CD4-positive, alpha-beta T cell treated with Interleukin-1 beta for 1 hour (primary cell): ENCODE data around the gene DPYD.

Experiments
- DNase-seq, 2 donors: peaks; one replicate each; pipeline ENCODE4 v3.0.0-alpha.2; 2020 to 2022

Gene DPYD

DNA sequence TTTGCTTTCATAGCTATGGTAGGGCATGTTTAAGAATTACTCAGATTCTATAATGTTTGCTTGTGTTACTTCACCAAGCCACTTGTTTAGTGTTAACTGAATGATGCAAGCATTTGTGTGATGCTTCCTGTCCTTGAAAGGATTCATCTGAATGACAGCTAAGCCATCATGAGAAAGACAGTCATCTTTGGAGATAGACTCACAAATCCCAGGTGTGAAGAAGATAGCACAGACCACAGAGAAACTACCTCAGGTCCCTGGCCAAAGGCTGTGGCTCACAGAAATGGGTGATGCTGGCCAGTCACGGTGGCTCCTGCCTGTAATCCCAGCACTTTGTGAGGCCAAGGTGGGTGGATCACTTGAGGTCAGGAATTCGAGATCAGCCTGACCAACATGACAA, 321.4 kb downstream of the DPYD start:
- no peak for DNase-seq

DNA sequence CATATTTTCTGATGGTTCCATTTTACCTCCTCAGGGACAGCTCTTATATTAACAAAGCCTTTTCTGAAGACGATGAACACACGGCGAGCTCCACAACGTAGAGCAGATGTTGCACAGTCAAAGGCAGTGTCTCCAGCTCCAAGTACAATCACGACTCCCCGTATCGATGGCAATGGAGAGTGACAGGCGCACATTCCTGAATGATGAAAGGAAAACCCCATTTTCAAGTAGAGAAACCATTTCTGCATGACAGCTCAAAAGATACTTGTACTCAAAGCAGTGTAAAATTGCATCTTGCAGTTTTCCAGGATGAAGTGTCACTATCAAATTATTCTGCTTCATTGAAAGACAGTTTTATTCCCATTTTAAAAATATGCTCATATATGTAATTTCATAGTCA, 327.6 kb downstream of the DPYD start:
- DNase-seq, result no peak

DNA sequence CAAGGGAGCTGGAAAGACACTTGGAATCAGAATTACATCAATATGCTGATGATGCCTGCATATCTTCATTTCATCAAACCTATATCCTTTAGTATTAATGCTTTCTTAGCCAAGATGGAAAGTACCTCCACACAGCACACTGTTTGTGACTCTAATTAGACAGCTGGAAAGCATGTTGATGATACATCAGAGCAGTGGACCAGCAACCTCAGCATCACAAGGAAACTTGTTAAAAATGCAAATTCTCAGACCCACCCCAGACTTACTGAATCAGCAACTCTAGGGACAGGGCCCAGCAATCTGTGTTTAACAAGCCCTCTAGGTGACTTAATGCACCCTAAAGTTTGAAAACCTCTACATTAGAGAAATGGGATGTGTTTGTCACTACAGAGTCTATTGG, 332.1 kb downstream of the DPYD start:
- DNase-seq, result no peak

DNA sequence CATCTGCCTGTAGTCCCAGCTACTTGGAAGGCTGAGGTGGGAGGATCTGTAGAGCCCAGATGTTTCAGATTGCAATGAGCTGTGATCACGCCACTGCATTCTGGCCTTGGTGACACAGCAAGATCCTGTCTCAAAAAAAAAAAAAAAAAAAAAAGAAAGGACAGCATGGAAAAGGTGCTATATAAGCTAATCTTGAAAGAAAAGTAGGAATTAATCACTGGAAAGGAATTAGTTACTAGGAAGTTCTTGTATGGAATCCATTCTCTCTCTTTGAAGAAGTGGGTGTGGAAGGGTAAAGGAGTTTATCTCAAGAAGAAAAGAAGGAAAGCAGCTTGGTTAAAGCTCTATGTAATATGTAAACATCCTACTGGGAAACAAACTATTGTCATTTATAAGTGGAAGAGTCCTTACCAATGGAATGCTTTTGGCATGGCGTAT, 339.2 kb downstream of the DPYD start:
- no peak for DNase-seq

DNA sequence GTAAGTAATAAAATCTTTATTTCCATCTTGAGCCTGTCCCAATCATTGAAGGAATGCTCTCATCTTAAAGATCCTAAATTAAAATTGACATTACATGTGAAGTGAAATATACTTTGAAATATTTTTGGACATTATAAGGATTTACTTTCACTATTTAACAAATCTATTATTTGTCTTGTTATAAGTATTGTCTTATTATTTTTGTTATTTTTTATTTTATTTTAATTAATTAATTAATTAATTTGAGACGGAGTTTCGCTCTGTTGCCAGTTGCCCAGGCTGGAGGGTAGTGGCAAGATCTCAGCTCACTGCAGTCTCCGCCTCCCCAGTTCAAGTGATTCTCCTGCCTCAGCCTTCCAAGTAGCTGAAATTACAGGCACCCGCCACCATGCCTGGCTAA, 343.2 kb downstream of the DPYD start:
- no peak for DNase-seq

DNA sequence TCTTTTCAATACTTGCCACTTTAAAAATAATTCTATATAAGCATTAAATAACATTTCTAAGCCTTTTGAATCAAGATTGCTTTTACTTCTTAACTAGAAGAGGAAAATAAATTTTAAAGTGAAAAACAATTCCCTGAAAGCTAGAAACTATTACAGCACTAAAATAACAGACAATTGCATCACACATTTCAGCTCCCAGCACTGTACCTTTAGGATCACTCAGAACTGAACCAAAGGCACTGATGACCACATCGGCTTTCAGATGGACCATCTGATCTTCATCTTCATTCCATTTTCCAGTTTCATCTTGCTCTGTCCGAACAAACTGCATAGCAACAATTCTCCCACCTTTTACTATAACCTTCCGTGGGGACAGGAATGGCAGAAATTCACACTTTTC, 347.3 kb downstream of the DPYD start:
- DNase-seq, result no peak

DNA sequence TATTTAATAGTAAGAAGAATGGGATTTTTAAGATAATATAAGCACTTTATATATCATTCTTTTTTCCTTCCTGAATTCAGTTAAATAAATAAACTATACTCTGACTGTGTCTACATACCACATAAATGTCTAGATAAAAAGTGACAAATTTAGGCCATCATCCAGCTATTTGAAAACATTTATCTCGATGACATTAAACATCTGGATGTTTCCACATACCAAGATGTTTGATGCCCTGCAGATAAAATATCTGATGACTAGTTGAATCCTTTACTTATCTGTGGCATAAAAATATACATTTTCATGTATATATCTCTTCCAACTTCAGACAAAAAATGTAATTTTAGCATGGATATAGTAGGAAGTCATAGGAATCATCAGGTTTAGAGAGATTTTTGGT, 348.3 kb downstream of the DPYD start:
- no peak for DNase-seq

DNA sequence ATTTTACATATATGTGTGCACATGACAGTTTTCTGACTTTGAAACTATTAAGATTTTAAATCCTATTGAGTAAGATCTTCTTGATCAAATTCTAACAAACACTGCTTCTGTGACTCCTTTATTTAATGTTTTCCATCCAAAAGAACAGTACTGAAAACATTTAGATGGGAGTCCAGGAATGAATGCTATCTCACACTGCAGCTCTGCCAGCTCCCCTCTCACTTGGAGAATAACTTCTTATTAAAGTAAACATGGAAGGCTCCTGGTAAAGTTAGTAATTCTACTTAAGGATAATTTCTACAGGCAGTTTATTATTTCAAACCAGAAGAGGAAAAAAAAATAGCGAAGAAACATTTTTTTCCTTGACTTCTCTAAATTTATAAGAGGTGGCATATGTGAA, 349.1 kb downstream of the DPYD start:
- DNase-seq, result no peak

DNA sequence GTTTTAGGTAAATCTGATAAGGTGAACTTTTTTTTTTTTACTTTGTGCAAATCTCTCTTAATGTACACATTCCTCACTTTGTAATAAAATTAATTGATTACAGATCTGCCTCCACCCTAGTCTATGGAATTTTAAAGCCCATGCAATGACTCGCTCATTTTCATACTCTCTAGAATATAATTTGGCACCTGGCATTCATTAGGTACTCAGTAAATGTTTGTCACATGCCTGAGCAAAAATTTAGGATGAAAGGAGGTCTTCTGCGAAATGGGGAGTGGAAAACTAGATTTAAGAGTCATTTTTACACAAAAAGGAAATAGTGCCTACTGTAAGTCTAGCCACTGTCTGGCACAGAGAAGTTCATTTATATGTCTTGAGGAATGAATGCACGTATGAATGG, 350.1 kb downstream of the DPYD start:
- no peak for DNase-seq

DNA sequence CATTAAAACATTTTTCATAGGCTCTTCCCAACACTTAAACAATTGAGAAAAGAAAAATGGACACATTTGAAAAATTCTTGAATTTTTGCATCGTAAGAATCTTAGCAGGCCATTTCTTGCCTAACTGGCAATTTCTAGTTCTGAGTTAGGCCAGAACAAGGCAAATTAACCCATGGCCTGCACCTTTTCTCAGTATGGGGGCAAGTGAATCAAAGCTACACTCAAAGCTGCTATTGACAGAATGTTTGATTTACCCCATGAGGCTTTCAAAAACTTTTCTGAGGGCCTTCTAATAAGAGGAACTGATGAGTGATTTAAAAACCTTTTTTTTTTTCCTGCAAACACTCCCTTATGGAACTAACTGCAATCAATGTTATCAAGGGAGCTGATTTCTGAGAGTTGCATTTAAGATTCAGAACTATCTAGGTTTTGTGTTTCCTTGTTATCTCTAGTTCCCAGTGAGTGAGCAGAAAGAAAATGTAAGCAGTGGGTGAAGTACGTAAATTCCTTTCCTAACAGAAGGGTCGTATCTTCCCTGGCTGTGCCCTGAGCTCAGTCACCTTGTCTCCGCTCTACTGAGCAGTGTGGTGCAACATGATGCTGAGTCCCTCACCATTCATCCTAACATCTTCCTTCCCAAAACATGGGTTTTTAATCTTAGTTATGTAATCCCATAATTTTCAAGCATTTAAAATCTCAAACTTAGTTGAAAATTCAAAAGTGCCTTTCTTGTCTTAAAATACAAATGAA, 353.7 kb downstream of the DPYD start:
- no peak for DNase-seq

DNA sequence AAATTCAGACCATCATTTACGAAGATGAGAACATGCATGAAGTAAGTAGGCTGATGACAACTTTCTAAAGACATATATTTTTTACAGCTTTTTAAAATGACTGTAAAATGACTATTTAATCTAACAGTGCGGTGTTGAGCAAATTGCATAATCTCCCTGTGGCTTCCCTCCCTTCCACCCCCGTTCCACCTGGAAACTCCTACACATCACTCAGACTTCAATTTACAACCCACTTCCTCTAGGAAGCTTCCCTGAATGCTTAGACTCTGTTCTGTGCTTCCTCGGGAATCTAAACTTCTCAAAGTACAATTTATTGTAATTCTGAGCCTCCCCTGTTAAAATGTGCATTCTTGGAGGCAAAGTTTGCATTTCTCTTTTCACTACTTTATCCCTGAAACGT, 354.9 kb downstream of the DPYD start:
- no peak for DNase-seq

DNA sequence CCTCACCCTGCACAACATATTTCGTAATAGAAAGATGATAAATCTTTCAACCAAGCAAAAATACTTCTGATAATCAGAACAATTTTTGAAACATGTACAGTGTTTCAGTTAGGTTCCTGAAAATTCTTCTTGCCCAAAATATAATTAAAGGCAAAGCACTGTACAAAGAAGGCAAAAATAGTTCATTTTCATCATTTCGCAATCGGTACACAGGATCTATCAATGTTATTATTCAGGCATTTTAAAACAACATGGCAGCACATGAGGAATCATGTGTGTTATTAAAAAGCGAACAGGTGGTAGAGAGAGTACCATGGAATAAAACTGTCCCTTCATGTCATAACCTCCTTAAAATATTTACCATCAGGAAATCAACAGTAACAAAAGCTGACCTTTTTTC, 356.9 kb downstream of the DPYD start:
- no peak for DNase-seq

DNA sequence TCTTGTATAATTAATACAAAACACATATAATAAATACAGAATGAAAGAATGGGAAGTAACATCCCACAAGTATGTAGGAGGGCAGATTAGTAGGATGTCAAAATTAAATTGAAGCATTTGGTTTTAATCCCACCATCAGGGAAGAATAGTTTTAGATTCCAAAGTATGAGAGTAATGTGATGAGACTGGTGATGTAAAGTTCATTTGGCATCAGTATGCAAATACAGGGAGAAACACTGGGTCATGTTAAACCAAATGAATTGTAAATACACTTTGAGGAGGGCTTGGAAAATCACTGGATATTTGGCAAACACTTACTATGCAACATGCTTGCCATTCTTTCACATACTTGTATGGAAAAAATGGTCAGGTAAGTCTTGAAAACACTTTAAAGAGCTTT, 358.8 kb downstream of the DPYD start:
- no peak for DNase-seq

DNA sequence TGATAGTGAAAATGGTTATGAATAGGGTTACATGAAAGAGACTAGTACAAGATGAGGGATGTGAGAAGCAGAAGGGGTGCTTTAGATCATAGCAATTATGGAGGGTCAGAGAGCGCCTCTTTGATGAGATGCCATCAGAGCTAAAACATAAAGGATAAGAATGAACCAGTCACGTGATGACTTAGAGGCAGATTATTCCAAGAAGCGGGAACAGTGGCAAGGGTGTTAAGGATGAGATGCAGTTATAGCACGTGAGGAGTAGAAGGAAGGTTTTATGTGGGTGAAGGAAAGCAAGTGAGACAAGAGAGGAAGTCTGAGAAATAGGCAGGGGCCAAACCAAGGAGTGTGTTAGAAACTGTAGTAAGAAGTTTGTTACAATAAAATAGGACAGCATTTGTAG, 360.1 kb downstream of the DPYD start:
- no peak for DNase-seq

DNA sequence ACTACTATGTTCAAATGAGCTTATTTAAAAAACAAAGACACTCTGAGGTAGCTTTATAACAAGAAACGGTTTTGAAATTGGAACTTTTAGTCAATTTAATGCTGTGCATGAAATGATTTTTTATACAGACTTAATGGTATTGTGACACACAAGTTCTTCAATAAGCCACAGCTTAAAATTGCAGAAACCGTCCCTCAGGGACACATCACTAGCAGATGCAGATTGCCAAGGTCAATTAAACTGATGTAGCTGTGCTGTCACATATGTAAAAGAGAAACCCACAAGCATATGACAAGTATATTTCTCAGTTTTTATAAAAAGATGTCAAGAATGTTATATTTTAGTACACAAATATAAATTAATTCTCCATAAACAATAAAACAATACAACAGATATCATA, 366.9 kb downstream of the DPYD start:
- DNase-seq, result no peak

DNA sequence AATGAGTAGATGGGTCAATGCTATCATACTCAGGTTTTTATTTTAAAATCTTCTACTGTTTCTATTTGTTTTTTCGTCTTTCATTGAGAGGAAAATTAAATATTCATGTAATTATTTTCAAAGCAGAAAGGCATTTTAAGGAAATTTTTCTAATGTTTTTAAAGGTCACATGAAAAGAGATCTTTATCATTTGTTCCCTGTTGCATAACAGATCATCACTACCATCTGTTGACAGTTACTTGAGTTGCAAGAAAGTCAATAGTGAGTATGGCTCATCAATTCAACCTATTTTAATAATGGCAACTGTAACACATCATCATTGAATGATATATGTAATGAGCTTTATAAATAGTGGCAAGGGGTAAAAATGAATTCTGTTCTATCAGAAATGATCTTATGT, 369.7 kb downstream of the DPYD start:
- no peak for DNase-seq

DNA sequence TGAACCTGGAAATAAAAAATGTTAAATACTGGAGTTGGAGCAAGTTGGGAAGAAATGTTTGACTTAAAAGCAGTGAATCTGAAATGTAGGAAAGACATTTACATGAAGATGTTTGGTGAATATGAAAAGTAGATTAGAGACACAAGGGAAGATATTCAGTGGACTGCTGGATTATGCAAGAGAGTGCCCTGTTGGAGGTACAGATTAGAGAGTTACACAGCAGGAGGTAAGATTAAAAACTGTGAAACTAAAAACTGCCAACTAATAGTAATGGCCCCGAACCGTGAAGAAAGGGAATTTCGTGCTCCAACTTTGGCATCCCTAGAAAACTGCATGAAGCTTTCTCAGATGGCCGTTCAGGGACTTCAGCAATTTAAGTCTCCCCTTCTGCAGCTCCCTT, 375.4 kb downstream of the DPYD start:
- no peak for DNase-seq

DNA sequence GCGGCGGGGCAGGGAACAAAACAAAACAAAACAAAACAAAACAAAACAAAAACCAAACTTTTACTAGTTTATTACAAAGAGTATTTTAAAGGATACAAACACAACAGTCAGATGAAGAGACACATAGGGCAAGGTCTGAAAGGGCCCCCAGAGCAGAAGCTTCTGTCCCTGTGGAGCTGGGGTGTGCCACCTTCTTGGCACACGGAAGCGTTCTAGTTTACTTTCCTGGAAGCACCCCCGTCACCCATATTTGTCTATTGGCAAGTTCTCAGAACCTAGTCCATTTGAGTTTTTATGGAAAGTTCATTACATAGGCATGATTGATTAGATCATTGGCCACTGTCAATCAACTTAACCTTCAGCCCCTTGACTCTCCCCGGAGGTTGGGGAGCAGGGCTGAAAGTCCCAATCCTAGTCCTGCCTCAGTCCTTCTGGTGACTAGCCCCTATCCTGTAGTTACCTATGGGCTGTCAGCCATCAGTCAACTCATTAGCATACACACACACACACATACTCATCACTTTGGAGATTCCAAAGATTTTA, 380.4 kb downstream of the DPYD start:
- DNase-seq, result no peak

DNA sequence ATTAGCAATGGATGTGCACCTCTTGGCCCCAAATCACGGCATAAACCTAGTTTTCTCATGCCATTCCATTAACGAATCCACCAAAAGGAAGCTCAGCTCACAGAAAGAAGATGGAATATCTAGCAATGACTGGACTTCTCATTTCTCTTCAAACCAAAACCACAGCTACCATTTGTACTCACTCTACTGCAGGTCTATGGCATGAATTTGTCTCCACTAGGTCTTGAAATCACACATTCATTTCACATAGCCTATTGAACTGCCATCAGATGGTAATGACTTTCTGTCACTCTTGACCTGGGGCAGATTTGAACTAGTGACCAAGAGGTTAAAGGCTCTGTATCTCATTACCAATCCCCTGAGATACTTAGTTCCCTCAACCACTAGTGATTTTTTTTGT, 382.7 kb downstream of the DPYD start:
- DNase-seq, result no peak

DNA sequence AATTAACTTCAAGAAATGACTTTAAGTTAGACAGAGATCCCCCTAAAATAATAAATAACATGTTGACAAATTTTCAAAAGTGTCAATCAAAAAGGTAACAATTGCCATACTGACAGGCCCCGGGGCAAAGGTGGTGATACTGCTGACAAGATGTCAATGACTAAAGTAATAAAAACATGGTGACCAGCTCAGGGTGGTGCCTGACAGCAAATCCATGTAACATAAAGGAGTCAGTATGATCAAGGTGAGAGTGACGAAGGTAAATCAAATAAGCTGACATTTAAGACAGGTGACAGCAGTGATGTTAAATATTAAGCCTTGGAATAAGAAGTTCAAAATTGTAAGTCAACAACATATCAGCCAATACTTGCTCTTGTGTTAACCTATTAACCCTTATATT, 387.5 kb downstream of the DPYD start:
- DNase-seq, result no peak

DNA sequence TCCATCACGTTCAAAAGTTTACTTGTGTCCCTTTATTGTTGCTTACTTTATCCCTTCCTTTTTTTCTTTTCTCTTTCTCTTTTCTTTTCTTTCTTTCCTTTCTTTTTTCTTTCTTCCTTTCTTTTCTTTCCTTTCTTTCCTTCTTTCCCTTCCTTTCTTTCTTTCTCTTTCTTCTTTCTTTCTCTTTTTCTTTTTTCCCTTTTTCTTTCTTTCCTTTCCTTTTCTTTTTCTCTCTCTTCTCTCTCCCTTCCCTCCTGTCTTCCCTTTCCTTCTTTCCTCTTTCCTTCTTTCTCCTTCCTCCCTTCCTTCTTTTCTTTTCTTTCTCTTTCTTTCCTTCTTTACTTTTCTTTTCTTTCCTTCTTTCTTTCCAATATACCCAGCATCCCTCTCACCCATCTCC, 391.2 kb downstream of the DPYD start:
- DNase-seq, result no peak

DNA sequence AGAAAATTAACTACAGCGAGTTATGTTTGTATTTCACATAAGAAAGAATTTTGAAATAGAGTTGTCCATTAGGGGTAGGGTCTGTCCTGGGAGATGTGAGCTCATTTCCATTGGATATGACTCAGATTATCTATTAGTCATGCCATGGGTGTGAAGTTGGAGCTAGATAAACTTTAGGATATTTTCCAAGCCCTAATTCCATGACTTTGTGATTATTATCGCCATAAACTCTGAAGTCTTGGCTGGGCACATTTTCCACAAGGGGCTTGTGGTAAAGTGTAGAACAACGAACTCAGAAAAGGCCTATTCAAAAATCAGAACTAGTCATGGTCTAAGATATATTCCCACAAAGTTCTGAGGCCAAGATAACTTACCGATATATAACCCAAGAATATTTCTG, 396.6 kb downstream of the DPYD start:
- DNase-seq, result no peak

DNA sequence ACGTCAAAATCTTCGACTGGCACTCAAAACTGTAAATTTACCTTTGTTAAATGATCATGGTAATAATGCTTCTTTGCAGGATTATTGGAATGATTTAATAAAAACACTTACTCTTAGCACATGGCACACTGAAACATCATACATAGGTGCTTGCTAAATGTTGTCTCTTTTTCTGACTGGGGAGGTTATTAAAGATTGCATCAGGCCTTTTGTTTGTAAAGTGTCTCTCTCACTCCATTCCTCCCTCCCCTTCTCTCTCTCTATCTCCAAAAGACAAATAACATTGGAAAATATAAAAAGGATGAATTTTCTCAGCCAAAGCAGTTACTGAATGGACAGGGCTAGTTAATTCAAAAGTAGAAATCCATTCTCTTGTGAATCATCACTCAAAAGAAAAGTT, 404.2 kb downstream of the DPYD start:
- DNase-seq, result no peak

DNA sequence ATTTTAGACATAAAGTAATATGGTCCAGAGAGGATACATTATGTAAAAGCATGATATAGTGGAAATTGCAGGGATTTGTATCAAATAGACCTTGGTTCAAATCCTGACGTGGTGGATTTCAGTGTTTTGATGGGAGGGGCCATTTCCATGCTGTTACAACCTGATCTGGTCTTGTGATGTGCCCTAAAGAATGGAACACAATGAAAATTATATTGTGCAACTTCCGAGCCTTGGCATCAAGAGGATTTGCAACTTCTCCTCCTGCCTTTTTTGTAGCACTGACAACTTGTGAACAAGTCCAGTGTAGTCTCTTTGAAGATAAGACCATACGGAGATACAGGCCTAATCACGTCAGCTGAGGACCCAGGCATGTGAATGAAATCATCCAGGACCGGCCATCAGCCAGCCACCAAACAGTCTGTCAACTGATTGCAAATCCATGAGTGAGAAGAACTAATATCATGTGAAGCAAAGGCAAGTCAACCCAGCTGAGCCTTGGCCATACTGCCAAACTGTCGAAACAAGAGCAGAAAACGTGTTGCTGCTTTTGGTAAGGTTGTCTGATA, 412.1 kb downstream of the DPYD start:
- DNase-seq, result no peak

DNA sequence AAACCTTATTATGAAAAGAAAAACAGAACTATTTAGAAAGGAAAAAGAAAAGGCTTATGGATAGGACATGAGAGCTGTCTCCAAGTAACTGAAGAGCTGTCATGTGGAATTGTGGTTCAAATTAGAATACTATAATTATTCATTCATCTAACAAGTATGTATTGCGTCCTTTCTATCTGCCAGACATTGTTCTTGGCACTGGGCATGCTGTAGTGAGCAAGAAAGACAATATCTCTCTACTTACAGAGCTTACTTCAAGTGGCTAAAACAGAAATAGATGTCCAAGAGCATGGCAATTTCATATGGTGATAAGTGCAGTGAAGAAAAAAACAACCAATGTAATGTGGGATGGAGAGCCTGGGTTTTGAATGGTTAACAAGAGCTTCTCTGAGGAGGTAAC, 413.0 kb downstream of the DPYD start:
- no peak for DNase-seq
